ENCODE results near the gene BAZ1A.

BAZ1A gene

GRCh38 chr14:34770901-34771300, 104.3 kb downstream of the BAZ1A start:
- Histone ChIP-seq H3K36me3 (peaks cover 29 to 57% (median 32%) of the 10 kb centered on the region in 3 donors), H3K4me3 (no peak overlapping the region)

GRCh38 chr14:34766606-34767005, 108.6 kb downstream of the BAZ1A start:
- H3K27me3 ChIP-seq = no peaks in the 10 kb centered on the region
- H3K9me3 ChIP-seq = no peaks in the 10 kb centered on the region
- intact Hi-C loops (cut with DNase I; ENCODE audit: low total_unique reads) = no loop called here
- no peak for TF ChIP-seq CTCF (IDR thresholded peaks at IDR 0.05)
- no peak overlapping the region for H3K4me3 ChIP-seq
- peaks cover 17 to 48% (median 39%) of the 10 kb centered on the region in 3 donors for H3K36me3 ChIP-seq
- H3K27ac ChIP-seq = no peak overlapping the region
- DNase-seq = no peak
- no peaks in the 10 kb centered on the region for H3K4me1 ChIP-seq

More at GRCh38 chr14:34770901-34771300, 104.3 kb downstream of the BAZ1A start:
- TF ChIP-seq CTCF (IDR thresholded peaks at IDR 0.05) = no peak
- intact Hi-C loops (cut with DNase I; ENCODE audit: low total_unique reads) = no loop called here
- Histone ChIP-seq H3K9me3 (no peaks in the 10 kb centered on the region), H3K27me3 (no peaks in the 10 kb centered on the region), H3K4me1 (no peaks in the 10 kb centered on the region), H3K27ac (no peak overlapping the region)
- DNase-seq = no peak

GRCh38 chr14:34766060-34766459, 109.1 kb downstream of the BAZ1A start:
- no peak for TF ChIP-seq CTCF (IDR thresholded peaks at IDR 0.05)
- Histone ChIP-seq H3K4me1 (no peaks in the 10 kb centered on the region), H3K27ac (no peak overlapping the region), H3K27me3 (no peaks in the 10 kb centered on the region), H3K36me3 (peaks cover 23 to 48% (median 33%) of the 10 kb centered on the region in 3 donors), H3K9me3 (no peaks in the 10 kb centered on the region), H3K4me3 (no peak overlapping the region)
- intact Hi-C loops (cut with DNase I; ENCODE audit: low total_unique reads) = no loop called here
- no peak for DNase-seq

- Histone ChIP-seq H3K27ac (no peak overlapping the region), H3K4me1 (no peaks in the 10 kb centered on the region), H3K27me3 (no peaks in the 10 kb centered on the region), H3K4me3 (no peak overlapping the region), H3K9me3 (no peaks in the 10 kb centered on the region), H3K36me3 (peaks cover 23 to 46% (median 42%) of the 10 kb centered on the region in 3 donors)
- intact Hi-C loops (cut with DNase I; ENCODE audit: low total_unique reads) = no loop called here
- DNase-seq = no peak
- TF ChIP-seq CTCF (IDR thresholded peaks at IDR 0.05) = no peak
Observed at GRCh38 chr14:34755215-34755614, 119.9 kb downstream of the BAZ1A start.

- no peak for DNase-seq
- intact Hi-C loops (cut with DNase I; ENCODE audit: low total_unique reads) = no loop called here
- no peak overlapping the region for H3K27ac ChIP-seq
- no peak for TF ChIP-seq CTCF (IDR thresholded peaks at IDR 0.05)
- peaks cover 17 to 43% (median 39%) of the 10 kb centered on the region in 3 donors for H3K36me3 ChIP-seq
- H3K9me3 ChIP-seq = no peaks in the 10 kb centered on the region
- no peaks in the 10 kb centered on the region for H3K27me3 ChIP-seq
- H3K4me1 ChIP-seq = no peaks in the 10 kb centered on the region
- no peak overlapping the region for H3K4me3 ChIP-seq
Observed at GRCh38 chr14:34754687-34755086, 120.5 kb downstream of the BAZ1A start.

GRCh38 chr14:34750670-34751069, 124.5 kb downstream of the BAZ1A start:
- H3K27me3 ChIP-seq = no peaks in the 10 kb centered on the region
- DNase-seq = no peak
- peaks cover 0 to 14% (median 7%) of the 10 kb centered on the region in 3 donors for H3K36me3 ChIP-seq
- no peaks in the 10 kb centered on the region for H3K9me3 ChIP-seq
- H3K4me3 ChIP-seq = no peak overlapping the region
- no peak for TF ChIP-seq CTCF (IDR thresholded peaks at IDR 0.05)
- H3K4me1 ChIP-seq = no peaks in the 10 kb centered on the region
- intact Hi-C loops (cut with DNase I; ENCODE audit: low total_unique reads) = no loop called here
- no peak overlapping the region for H3K27ac ChIP-seq
